Mucosa of descending colon (tissue), 3 donors: ENCODE results near the gene AFAP1. TPM values are rescaled to one million over a fixed set of nuclear protein-coding genes. Genes with fewer than 3 reads are reported as not detected.

ENCODE experiments used
- ATAC-seq: fragments of 200-7000 bp; cut with Tn5 transposase; one replicate; pipeline ENCODE4 v1.9.1; 2020; ENCODE audit warnings: mild to moderate bottlenecking, moderate library complexity
- DNase-seq, 3 donors: peaks; one replicate each; pipeline ENCODE4 v3.0.0-alpha.2; 2020
- H3K36me3 ChIP-seq: fragments of 200-600 bp; one replicate; pipeline ENCODE4 v1.8.0; 2021; ENCODE audit warnings: low read depth, mild to moderate bottlenecking
- H3K4me1 ChIP-seq: fragments of 200-600 bp; one replicate; pipeline ENCODE4 v1.8.0; 2021; ENCODE audit warnings: low read depth, mild to moderate bottlenecking
- H3K4me3 ChIP-seq: fragments of 200-600 bp; one replicate; pipeline ENCODE4 v1.8.0; 2021; ENCODE audit warnings: mild to moderate bottlenecking
- H3K9me3 ChIP-seq: fragments of 200-600 bp; one replicate; pipeline ENCODE4 v1.8.0; 2021; ENCODE audit warnings: mild to moderate bottlenecking
- CTCF ChIP-seq: fragments of 200-600 bp; IDR thresholded peaks from one replicate; pipeline ENCODE4 v1.8.0; 2022; ENCODE audit warnings: antibody characterized with exemption, mild to moderate bottlenecking
- intact Hi-C, 2 donors: fragments of 100-400 bp; cut with DNase I in 1 of 2; cut with micrococcal nuclease in 1 of 2; formaldehyde crosslinking; loops; one replicate each; pipeline versions ENCODE4 v1.11.0 to v1.11.1; 2022; cut with DNase I, micrococcal nuclease
- total RNA-seq, 3 donors: library from RNA; stranded (reverse); fragmentation: NEBNext Ultra II Directional in 2 of 3; extraction: Animal tissue kit (Norgen Biotek cat#: 25700) in 2 of 3; gene quantifications; one replicate each; pipeline versions ENCODE4 v1.2.1 to v1.2.4, GENCODE V29; 2021 to 2023
- donor health status: DM: no; HTN: no; CAD: no; lungs with moderate emphysema.
- donor health status: DM: no; HTN: no; CAD: no.
- donor health status: DM: no; HTN: yes; CAD: no.

The AFAP1 gene
- total RNA-seq, 3 donors from 2014 or later = 31.4 to 59.1 (median 37.1) TPM

DNA sequence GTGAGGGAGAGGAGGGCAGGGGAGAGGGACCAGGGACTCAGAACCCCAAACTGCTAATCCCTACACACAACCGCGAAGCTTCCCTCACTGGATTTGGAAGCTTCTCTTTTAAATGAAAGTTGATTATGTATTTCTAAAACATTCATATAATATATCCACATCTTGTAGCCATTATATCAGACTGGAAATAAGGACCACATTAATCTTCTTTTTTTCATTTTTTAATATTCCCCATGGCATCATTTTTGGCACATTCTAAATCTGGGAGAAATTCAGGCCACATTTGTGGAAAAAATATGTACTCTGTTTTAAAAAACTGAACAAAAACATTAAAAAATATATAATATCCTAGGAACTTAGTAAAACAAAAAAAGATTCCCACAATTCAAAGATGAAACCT is 97.8 kb downstream of the AFAP1 start:
- Histone ChIP-seq H3K4me3 (no peak overlapping the region), H3K36me3 (no peaks in the 10 kb centered on the region), H3K9me3 (no peaks in the 10 kb centered on the region), H3K4me1 (no peaks in the 10 kb centered on the region)
- intact Hi-C loops = no loop called here
- no peak for DNase-seq
- no peak for TF ChIP-seq CTCF
- ATAC-seq = no peak

DNA sequence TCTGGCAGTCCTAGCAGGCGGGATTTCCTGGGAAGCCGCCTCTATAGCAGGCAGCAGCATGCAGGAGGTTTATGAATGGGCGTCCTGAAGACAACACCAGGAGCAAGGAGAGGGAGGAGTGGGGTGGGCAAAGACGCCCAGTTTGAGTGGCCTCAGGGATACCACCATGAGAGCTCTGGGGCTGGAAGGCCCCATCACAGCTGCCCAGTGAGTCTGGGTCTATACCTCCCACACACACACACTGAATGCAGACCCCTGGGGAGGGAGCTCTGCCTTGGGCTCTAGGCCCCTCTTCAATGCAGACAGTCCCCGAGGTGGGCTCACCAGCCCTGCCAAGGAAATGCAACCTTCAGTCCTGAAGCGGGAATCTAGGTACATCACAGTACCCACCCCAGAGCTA is 98.6 kb downstream of the AFAP1 start:
- Histone ChIP-seq H3K4me1 (no peaks in the 10 kb centered on the region), H3K4me3 (no peak overlapping the region), H3K36me3 (no peaks in the 10 kb centered on the region), H3K9me3 (no peaks in the 10 kb centered on the region)
- TF ChIP-seq CTCF = no peak
- intact Hi-C loops = no loop called here
- DNase-seq (no peak), ATAC-seq (no peak)

GRCh38 chr4:7839856-7840255 is 99.8 kb downstream of the AFAP1 start:
- intact Hi-C loops = no loop called here
- Histone ChIP-seq H3K4me3 (no peak overlapping the region), H3K4me1 (no peaks in the 10 kb centered on the region), H3K9me3 (no peaks in the 10 kb centered on the region), H3K36me3 (no peaks in the 10 kb centered on the region)
- TF ChIP-seq CTCF = no peak
- DNase-seq = no peak
- ATAC-seq = no peak

- ATAC-seq (no peak), DNase-seq (no peak)
- H3K36me3 ChIP-seq = no peaks in the 10 kb centered on the region
Measured at GRCh38 chr4:7838136-7838782, 101.4 kb downstream of the AFAP1 start.

GRCh38 chr4:7837597-7838135 is 102.0 kb downstream of the AFAP1 start:
- Histone ChIP-seq H3K4me1 (no peaks in the 10 kb centered on the region), H3K4me3 (no peak overlapping the region), H3K9me3 (no peaks in the 10 kb centered on the region), H3K36me3 (no peaks in the 10 kb centered on the region)
- no peak for ATAC-seq
- DNase-seq = no peak
- TF ChIP-seq CTCF = no peak
- intact Hi-C loops = no loop called here

More at GRCh38 chr4:7838136-7838782, 101.4 kb downstream of the AFAP1 start:
- intact Hi-C loops = no loop called here
- Histone ChIP-seq H3K4me3 (no peak overlapping the region), H3K4me1 (no peaks in the 10 kb centered on the region), H3K9me3 (no peaks in the 10 kb centered on the region)
- TF ChIP-seq CTCF = no peak
